ENCODE data around the gene EXOC6B. TPM values are rescaled to one million over a fixed set of nuclear protein-coding genes. Genes with fewer than 3 reads are reported as not detected.

The EXOC6B gene
- total and polyA plus RNA-seq, 2 experiments from 2014 or later: 8.9 to 18.3 TPM

DNA sequence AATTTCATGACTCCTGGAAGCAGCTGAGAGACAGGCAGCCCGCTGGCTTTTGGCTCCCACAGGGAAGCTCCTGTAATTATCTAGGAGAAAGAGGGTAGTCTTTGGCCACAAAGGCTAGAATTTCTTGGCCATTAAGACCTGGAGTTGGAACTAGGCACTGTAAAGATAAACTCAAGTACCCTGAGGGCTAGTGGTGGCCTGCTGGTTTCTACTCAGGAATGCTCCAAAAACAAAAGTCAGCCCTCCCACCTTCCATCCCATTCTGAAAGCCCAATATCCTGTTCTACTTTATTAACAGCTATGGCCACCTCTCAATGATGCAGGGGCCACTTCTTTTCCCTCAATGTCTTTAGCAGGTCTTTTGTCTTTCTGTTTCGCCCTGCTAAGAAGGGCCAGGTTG is 644.2 kb downstream of the EXOC6B start:
- no peak overlapping the region for H3K4me2 ChIP-seq (ENCODE audit: unreplicated experiment)
- 91 to 97% methylated on average over 2 of the region's 2 CpGs for WGBS, 2 experiments (ENCODE audit: low coverage in 1 of 2, low lambda C conversion rate in 2 of 2, missing lambda C conversion rate in 2 of 2)
- H2AFZ ChIP-seq: no peak overlapping the region
- in situ Hi-C loops (cut with MboI): loop anchor here (25.0 kb wide), 1 partner anchor 406 kb away; no protein-coding TSS in a partner anchor
- no peak for TF ChIP-seq EZH2phosphoT487 (IDR thresholded peaks at IDR 0.05; ENCODE audit: insufficient read depth, low read depth)
- TF ChIP-seq EZH2 (IDR thresholded peaks at IDR 0.05; ENCODE audit: insufficient read depth, poor library complexity, severe bottlenecking): no peak
- H3K27ac ChIP-seq: no peak overlapping the region
- no peak overlapping the region for H3K4me3 ChIP-seq
- no peaks in the 10 kb centered on the region for H4K20me1 ChIP-seq (ENCODE audit: insufficient read depth)
- no peaks in the 10 kb centered on the region for H3K9me3 ChIP-seq (ENCODE audit: low read depth)
- H3K27me3 ChIP-seq (replicated peaks; ENCODE audit: insufficient read depth): no peaks in the 10 kb centered on the region
- no peaks in the 10 kb centered on the region for H3K4me1 ChIP-seq (ENCODE audit: insufficient read depth)
- no peaks in the 10 kb centered on the region for H3F3A ChIP-seq (ENCODE audit: insufficient read depth)
- no peaks in the 10 kb centered on the region for H3K9me2 ChIP-seq (ENCODE audit: insufficient read depth)
- H3K79me2 ChIP-seq (ENCODE audit: insufficient read depth): no peaks in the 10 kb centered on the region
- no peaks in the 10 kb centered on the region for H3K36me3 ChIP-seq (ENCODE audit: low read depth)
- no peak for DNase-seq
- no peak overlapping the region for H3K9ac ChIP-seq

DNA sequence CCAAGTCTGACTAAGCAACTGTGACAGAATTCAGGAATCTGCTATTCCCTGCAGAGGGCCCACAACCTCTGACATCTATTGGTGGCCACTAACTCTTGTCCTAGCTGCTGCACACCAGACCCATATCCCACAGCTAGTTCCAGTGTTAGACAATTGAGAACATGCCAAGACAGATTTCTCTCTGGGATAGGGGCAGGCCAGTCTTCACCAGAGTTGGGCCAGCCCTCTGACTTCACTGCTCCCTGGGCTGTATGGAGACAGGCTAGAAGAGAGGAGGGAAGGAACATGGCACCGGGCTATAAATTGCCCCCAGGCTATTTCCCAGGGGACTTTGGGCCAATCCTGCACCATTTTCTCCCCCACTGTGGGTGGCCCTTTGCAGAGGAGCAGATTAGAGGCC is 645.5 kb downstream of the EXOC6B start:
- Histone ChIP-seq H3K27me3 (replicated peaks; ENCODE audit: insufficient read depth) (no peaks in the 10 kb centered on the region), H2AFZ (no peak overlapping the region), H3K36me3 (ENCODE audit: low read depth) (no peaks in the 10 kb centered on the region), H3K9me2 (ENCODE audit: insufficient read depth) (no peaks in the 10 kb centered on the region), H3F3A (ENCODE audit: insufficient read depth) (no peaks in the 10 kb centered on the region), H4K20me1 (ENCODE audit: insufficient read depth) (no peaks in the 10 kb centered on the region), H3K9me3 (ENCODE audit: low read depth) (no peaks in the 10 kb centered on the region), H3K4me2 (ENCODE audit: unreplicated experiment) (no peak overlapping the region), H3K27ac (no peak overlapping the region), H3K4me1 (ENCODE audit: insufficient read depth) (no peaks in the 10 kb centered on the region), H3K9ac (no peak overlapping the region), H3K79me2 (ENCODE audit: insufficient read depth) (no peaks in the 10 kb centered on the region), H3K4me3 (no peak overlapping the region)
- TF ChIP-seq EZH2phosphoT487 (IDR thresholded peaks at IDR 0.05; ENCODE audit: insufficient read depth, low read depth) (no peak), EZH2 (IDR thresholded peaks at IDR 0.05; ENCODE audit: insufficient read depth, poor library complexity, severe bottlenecking) (no peak)
- 89 to 100% methylated on average over 1 of the region's 1 CpG for WGBS, 2 experiments (ENCODE audit: low coverage in 1 of 2, low lambda C conversion rate in 2 of 2, missing lambda C conversion rate in 2 of 2)
- no peak for DNase-seq
- in situ Hi-C loops (cut with MboI): loop anchor here (25.0 kb wide), 1 partner anchor 407 kb away; no protein-coding TSS in a partner anchor

DNA sequence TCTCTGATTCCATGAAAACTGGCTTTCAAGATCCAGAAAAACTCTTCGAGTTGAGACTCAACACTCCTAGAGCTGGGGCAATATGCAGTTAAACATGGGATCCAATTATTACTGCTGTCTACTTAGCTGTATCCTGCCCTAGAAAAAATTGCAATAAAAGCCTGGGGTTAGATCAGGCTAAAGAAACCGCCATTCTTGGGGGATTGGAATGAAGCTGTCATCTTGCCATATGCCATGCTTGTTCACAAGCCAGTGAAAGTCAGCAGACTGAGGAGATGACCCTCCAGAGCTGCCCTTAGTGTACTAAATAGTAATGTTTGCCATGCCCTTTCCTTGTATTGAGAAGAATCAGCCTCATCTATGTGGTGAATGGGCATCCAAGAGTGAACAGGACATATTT is 647.3 kb downstream of the EXOC6B start:
- no peaks in the 10 kb centered on the region for H4K20me1 ChIP-seq (ENCODE audit: insufficient read depth)
- TF ChIP-seq EZH2phosphoT487 (IDR thresholded peaks at IDR 0.05; ENCODE audit: insufficient read depth, low read depth): no peak
- no peak for TF ChIP-seq EZH2 (IDR thresholded peaks at IDR 0.05; ENCODE audit: insufficient read depth, poor library complexity, severe bottlenecking)
- 93 to 100% methylated on average over 2 of the region's 2 CpGs for WGBS, 2 experiments (ENCODE audit: low coverage in 1 of 2, low lambda C conversion rate in 2 of 2, missing lambda C conversion rate in 2 of 2)
- H2AFZ ChIP-seq: no peak overlapping the region
- H3K79me2 ChIP-seq (ENCODE audit: insufficient read depth): no peaks in the 10 kb centered on the region
- no peaks in the 10 kb centered on the region for H3F3A ChIP-seq (ENCODE audit: insufficient read depth)
- DNase-seq: no peak
- no peaks in the 10 kb centered on the region for H3K9me2 ChIP-seq (ENCODE audit: insufficient read depth)
- no peak overlapping the region for H3K9ac ChIP-seq
- in situ Hi-C loops (cut with MboI): loop anchor here (25.0 kb wide), 1 partner anchor 409 kb away; no protein-coding TSS in a partner anchor
- H3K4me1 ChIP-seq (ENCODE audit: insufficient read depth): no peaks in the 10 kb centered on the region
- no peak overlapping the region for H3K27ac ChIP-seq
- H3K4me2 ChIP-seq (ENCODE audit: unreplicated experiment): no peak overlapping the region
- H3K4me3 ChIP-seq: no peak overlapping the region
- H3K36me3 ChIP-seq (ENCODE audit: low read depth): no peaks in the 10 kb centered on the region
- H3K9me3 ChIP-seq (ENCODE audit: low read depth): no peaks in the 10 kb centered on the region
- no peaks in the 10 kb centered on the region for H3K27me3 ChIP-seq (replicated peaks; ENCODE audit: insufficient read depth)

DNA sequence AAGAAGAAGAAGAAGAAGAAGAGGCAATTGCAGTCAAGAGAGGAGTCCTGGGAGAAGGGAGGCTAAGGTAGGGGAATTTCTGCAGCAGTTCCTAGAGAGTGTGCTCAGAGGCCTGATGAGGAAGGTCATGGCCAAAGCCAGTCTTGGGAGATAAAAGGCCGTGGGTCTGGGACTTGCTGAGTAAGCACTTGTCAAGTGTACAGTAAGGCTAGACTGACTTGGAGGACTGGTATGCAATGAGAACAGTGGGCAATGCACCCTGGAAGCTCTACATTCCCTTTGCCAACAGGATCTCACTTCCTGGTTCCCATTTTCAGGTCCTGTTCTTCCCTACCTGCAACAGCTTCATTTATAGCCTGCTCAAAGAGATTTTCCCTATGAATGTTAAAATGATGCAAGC is 649.6 kb downstream of the EXOC6B start:
- H3K27ac ChIP-seq: no peak overlapping the region
- WGBS, 2 experiments (ENCODE audit: low coverage in 1 of 2, low lambda C conversion rate in 2 of 2, missing lambda C conversion rate in 2 of 2): 50 to 74% methylated on average over 1 of the region's 1 CpG
- in situ Hi-C loops (cut with MboI): loop anchor here (25.0 kb wide), 1 partner anchor 411 kb away; no protein-coding TSS in a partner anchor

More for the DNA sequence above, 649.6 kb downstream of the EXOC6B start:
- no peak overlapping the region for H3K9ac ChIP-seq
- no peaks in the 10 kb centered on the region for H3K27me3 ChIP-seq (replicated peaks; ENCODE audit: insufficient read depth)
- no peak overlapping the region for H2AFZ ChIP-seq
- no peak for DNase-seq
- H4K20me1 ChIP-seq (ENCODE audit: insufficient read depth): no peaks in the 10 kb centered on the region
- H3K4me3 ChIP-seq: no peak overlapping the region
- H3K4me2 ChIP-seq (ENCODE audit: unreplicated experiment): no peak overlapping the region
- TF ChIP-seq EZH2 (IDR thresholded peaks at IDR 0.05; ENCODE audit: insufficient read depth, poor library complexity, severe bottlenecking): no peak
- no peak for TF ChIP-seq EZH2phosphoT487 (IDR thresholded peaks at IDR 0.05; ENCODE audit: insufficient read depth, low read depth)
- H3K79me2 ChIP-seq (ENCODE audit: insufficient read depth): no peaks in the 10 kb centered on the region
- no peaks in the 10 kb centered on the region for H3K36me3 ChIP-seq (ENCODE audit: low read depth)
- no peaks in the 10 kb centered on the region for H3K9me3 ChIP-seq (ENCODE audit: low read depth)
- H3K9me2 ChIP-seq (ENCODE audit: insufficient read depth): peaks cover 4% of the 10 kb centered on the region; the same call in 1 of the 2 replicates
- no peaks in the 10 kb centered on the region for H3K4me1 ChIP-seq (ENCODE audit: insufficient read depth)
- no peaks in the 10 kb centered on the region for H3F3A ChIP-seq (ENCODE audit: insufficient read depth)
